ENCODE data around the gene PHPT1.

- TF ChIP-seq, protein P1, sequence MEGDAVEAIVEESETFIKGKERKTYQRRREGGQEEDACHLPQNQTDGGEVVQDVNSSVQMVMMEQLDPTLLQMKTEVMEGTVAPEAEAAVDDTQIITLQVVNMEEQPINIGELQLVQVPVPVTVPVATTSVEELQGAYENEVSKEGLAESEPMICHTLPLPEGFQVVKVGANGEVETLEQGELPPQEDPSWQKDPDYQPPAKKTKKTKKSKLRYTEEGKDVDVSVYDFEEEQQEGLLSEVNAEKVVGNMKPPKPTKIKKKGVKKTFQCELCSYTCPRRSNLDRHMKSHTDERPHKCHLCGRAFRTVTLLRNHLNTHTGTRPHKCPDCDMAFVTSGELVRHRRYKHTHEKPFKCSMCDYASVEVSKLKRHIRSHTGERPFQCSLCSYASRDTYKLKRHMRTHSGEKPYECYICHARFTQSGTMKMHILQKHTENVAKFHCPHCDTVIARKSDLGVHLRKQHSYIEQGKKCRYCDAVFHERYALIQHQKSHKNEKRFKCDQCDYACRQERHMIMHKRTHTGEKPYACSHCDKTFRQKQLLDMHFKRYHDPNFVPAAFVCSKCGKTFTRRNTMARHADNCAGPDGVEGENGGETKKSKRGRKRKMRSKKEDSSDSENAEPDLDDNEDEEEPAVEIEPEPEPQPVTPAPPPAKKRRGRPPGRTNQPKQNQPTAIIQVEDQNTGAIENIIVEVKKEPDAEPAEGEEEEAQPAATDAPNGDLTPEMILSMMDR (IDR thresholded peaks at IDR 0.05): no peak
- no peak for TF ChIP-seq POLR2A (IDR thresholded peaks at IDR 0.05)
Observed at GRCh38 chr9:136896027-136896426, 46.8 kb downstream of the PHPT1 start.
